Activated CD4-positive, alpha-beta T cell treated with anti-CD3 and anti-CD28 coated beads, Interleukin-2, amount 10 ng/mL, durations not matched to agents 7 days and 5 days (primary cell): ENCODE results near the gene INCA1. TPM values are rescaled to one million over a fixed set of nuclear protein-coding genes. Genes with fewer than 3 reads are reported as not detected.

Experiments
- CTCF ChIA-PET: fragments of 350-600 bp; sonication (Branson Sonifier 250); formaldehyde crosslinking; loops from one replicate; lab custom pipeline; 2021; ENCODE audit warnings: antibody characterized with exemption; lab: Charles Lee
- POLR2A ChIA-PET: fragments of 350-600 bp; sonication (Branson Sonifier 250); formaldehyde crosslinking; loops from one replicate; lab custom pipeline; 2021; ENCODE audit warnings: antibody characterized with exemption; lab: Charles Lee
- DNase-seq: peaks from one replicate; pipeline ENCODE4 v3.0.0-alpha.2; 2020
- H3K27ac Mint-ChIP-seq: one replicate; pipeline ENCODE4 v1.8.0; 2021; ENCODE audit warnings: mild to moderate bottlenecking, moderate library complexity, mixed read lengths
- H3K27me3 Mint-ChIP-seq: one replicate; pipeline ENCODE4 v1.8.0; 2021; ENCODE audit warnings: mixed read lengths
- H3K36me3 Mint-ChIP-seq: one replicate; pipeline ENCODE4 v1.8.0; 2021; ENCODE audit warnings: low read depth, mixed read lengths
- H3K4me1 Mint-ChIP-seq: one replicate; pipeline ENCODE4 v1.8.0; 2021; ENCODE audit warnings: mixed read lengths
- H3K4me3 Mint-ChIP-seq: one replicate; pipeline ENCODE4 v1.8.0; 2021; ENCODE audit warnings: mild to moderate bottlenecking, moderate library complexity, mixed read lengths
- H3K9me3 Mint-ChIP-seq: one replicate; pipeline ENCODE4 v1.8.0; 2021; ENCODE audit warnings: mixed read lengths
- total RNA-seq, 2 experiments: library from RNA; stranded (reverse); gene quantifications; one replicate each; pipeline ENCODE4 v1.2.3, GENCODE V29; 2021

The INCA1 gene
- total RNA-seq, 2 experiments from 2014 or later = 0.35 to 0.50 TPM

- peak; percentile 34 for DNase-seq
- peaks cover 38% of the 10 kb centered on the region for H3K4me1 Mint-ChIP-seq
- H3K36me3 Mint-ChIP-seq = peaks cover 72% of the 10 kb centered on the region
- H3K27ac Mint-ChIP-seq = peak overlapping the region; percentile 99
- ChIA-PET POLR2A (interaction anchor here (6.2 kb wide), 1 partner anchor 23 kb away, joined by 44 read pairs; the partner anchor contains the start of gene SPAG7), CTCF (interaction anchor here (0.9 kb wide), 1 partner anchor 24 kb away, joined by 3 read pairs; no protein-coding TSS in a partner anchor)
- H3K9me3 Mint-ChIP-seq = no peaks in the 10 kb centered on the region
- H3K27me3 Mint-ChIP-seq = no peaks in the 10 kb centered on the region
- peak overlapping the region; percentile 92 for H3K4me3 Mint-ChIP-seq
These were observed 52.7 kb downstream of the INCA1 start for GRCh38 chr17:4944554-4945175.

DNA sequence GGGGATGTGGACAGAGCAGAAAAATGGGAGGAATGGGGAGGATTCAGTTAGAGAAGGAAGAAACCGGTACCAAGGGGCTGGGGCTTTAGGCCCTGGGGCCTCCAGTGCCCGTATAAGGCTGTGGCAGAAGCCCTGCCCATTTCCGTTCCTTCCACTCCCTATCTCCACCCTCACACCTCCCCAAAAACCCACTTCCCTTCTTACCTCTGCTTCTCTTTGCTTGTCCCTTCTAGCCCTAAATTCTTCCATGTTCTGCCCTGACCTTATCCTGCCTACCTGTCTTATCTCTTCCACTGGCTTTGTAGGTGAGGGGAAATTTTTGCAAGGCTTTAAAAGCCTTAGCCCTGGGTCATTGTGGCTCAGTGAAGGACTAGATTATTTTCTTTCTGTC, 53.2 kb downstream of the INCA1 start:
- Mint-ChIP-seq H3K27me3 (no peaks in the 10 kb centered on the region), H3K36me3 (peaks cover 73% of the 10 kb centered on the region), H3K27ac (peak overlapping the region; percentile 99), H3K4me1 (peaks cover 40% of the 10 kb centered on the region), H3K9me3 (no peaks in the 10 kb centered on the region), H3K4me3 (peak overlapping the region; percentile 92)
- peak; percentile 82 for DNase-seq
- ChIA-PET POLR2A (interaction anchor here (0.7 to 6.2 kb wide), 2 partner anchors 13 to 24 kb away, joined by 3 to 44 read pairs; partner anchors contain the start of gene SPAG7), CTCF (no interaction called here)

DNA sequence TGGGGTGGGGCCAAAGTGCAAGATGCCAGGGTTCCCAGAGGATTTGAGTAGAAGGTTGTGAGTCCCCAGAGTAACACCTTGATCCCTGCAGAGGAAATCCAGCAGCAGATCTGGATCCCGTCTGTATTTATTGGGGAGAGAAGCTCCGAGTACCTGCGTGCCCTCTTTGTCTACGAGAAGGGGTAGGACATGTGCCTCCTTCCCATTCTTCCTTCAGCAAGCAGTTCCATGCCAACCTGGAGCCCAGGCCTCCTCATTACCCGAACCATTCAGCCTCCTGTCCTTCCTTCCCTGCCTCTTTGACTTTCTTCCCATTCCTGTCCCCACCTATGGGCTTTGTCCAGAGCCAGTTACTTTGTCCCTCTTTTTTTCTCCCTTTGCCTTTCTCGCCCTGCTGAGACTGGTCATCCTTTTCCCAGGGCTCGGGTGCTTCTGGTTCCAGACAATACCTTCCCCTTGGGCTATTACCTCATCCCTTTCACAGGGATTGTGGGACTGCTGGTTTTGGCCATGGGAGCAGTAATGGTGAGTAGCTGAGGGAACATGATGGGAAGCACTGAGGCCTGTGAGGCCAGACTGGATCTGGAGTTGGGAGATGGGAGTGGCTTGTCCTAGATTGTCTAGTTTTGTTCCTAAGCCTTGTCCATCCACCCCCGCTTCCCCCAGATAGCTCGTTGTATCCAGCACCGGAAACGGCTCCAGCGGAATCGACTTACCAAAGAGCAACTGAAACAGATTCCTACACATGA, 54.4 kb downstream of the INCA1 start:
- ChIA-PET CTCF (no interaction called here), POLR2A (no interaction called here)
- Mint-ChIP-seq H3K9me3 (no peaks in the 10 kb centered on the region), H3K36me3 (peaks cover 83% of the 10 kb centered on the region), H3K4me3 (peak overlapping the region; percentile 92), H3K4me1 (peaks cover 51% of the 10 kb centered on the region), H3K27me3 (no peaks in the 10 kb centered on the region), H3K27ac (peak overlapping the region; percentile 67)
- no peak for DNase-seq

GRCh38 chr17:4941319-4941610, 56.1 kb downstream of the INCA1 start:
- no peak for DNase-seq
- H3K27ac Mint-ChIP-seq = peak overlapping the region; percentile 96
- no peaks in the 10 kb centered on the region for H3K9me3 Mint-ChIP-seq
- H3K36me3 Mint-ChIP-seq = peaks cover 79% of the 10 kb centered on the region
- POLR2A ChIA-PET = interaction anchor here (0.5 to 0.7 kb wide), 2 partner anchors 22 to 41 kb away, joined by 3 to 5 read pairs; no protein-coding TSS in a partner anchor
- H3K4me3 Mint-ChIP-seq = peak overlapping the region; percentile 92
- CTCF ChIA-PET = interaction anchor here (1.5 kb wide), 1 partner anchor 30 kb away, joined by 3 read pairs; no protein-coding TSS in a partner anchor
- no peaks in the 10 kb centered on the region for H3K27me3 Mint-ChIP-seq
- peaks cover 62% of the 10 kb centered on the region for H3K4me1 Mint-ChIP-seq

DNA sequence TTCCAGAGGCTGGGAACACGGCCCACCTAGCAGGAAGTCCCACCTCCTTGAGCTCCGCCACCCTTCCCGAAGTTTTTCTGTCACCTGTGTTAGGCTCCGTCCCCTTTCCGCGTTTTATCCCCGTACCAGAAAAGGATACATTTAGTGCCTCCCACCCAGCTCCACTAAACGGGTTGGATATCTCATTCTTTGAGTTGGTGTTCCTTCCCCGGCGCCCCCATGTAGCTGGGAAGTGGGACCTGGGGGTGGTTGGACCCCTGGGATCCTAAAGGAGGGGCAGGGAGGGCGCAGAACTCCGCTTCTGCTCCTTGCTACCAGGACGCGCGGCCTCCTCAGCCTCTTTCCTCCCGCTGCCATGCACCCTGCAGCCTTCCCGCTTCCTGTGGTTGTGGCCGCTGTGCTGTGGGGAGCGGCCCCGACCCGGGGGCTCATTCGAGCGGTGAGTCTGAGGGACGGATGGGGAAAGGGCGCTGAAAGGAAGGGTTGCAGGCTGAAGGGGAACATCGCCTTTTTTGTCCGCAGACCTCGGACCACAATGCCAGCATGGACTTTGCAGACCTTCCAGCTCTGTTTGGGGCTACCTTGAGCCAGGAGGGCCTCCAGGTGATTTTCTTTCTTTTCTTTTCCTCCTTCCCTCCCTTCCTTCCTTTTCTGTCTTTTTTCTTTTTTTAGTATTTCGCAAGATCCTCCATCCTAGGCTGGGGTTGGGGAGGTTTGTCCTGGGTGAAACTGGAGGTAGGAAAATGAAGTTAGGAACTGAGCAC, 56.6 kb downstream of the INCA1 start:
- Mint-ChIP-seq H3K27ac (peak overlapping the region; percentile 96), H3K4me3 (peak overlapping the region; percentile 92), H3K9me3 (no peaks in the 10 kb centered on the region), H3K27me3 (no peaks in the 10 kb centered on the region), H3K4me1 (peaks cover 65% of the 10 kb centered on the region), H3K36me3 (peaks cover 79% of the 10 kb centered on the region)
- POLR2A ChIA-PET = interaction anchor here (0.5 to 2.0 kb wide), 5 partner anchors 8 to 41 kb away, joined by 3 to 11 read pairs (median 9); partner anchors contain the start of genes C17orf107, PFN1 and SPAG7
- CTCF ChIA-PET = interaction anchor here (0.9 to 1.7 kb wide), 6 partner anchors 27 to 139 kb away, joined by 3 to 8 read pairs (median 3); partner anchors contain the start of genes C17orf107, CHRNE and SPAG7
- peak; percentile 67 for DNase-seq

DNA sequence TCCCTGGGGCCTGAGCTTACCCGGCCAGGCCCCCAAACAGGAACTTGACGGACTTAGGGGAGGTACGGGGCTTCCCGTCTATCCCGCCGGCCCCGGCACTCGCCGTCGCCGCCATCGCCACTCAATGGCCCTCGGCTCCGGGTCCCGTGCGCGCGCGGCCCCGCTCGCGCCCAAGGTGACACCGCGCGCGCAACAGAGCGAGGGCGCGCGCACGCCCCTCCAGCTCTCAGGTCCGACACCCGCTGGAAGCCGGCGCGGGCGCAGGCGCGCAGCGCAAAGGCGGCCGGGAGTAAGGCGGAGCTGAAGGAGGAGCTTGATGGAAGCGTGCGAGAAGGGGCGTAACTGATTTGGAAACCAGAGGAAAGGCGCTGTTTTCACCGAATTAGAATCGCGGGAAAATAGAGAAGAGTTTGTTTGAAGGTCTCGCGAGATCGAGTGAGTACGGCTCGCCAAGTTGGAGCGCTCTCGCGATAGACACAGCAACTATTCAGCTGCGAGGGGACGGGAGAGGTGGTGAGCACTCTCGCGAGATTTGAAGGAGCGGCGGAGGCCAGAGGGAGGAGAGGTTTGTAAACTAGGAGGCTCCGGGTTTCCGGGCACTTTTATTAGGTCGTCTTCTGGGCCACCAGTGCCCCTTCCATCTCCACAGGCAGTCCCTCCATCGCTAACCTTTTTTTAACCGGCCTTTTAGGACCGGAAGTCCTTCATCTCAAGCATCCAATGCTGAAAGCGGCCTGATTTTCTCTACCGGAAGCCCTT, 57.3 kb downstream of the INCA1 start, which contains the start of the genes RNF167 and SLC25A11:
Gene RNF167 (plus strand): TSS at position 473 of the 759 bp plus-strand sequence. CDS start 642 bp downstream, outside the sequence.
Gene SLC25A11 (minus strand): TSS at position 251 of the 759 bp plus-strand sequence. CDS start 136 bp downstream, at position 115.
- Mint-ChIP-seq H3K36me3 (peaks cover 71% of the 10 kb centered on the region), H3K4me1 (peaks cover 58% of the 10 kb centered on the region), H3K4me3 (peak within 1 kb of the TSS; percentile 92), H3K27me3 (no peaks in the 10 kb centered on the region), H3K27ac (peak within 1 kb of the TSS; percentile 96), H3K9me3 (no peaks in the 10 kb centered on the region)
- ChIA-PET CTCF (interaction anchor here (0.9 to 1.7 kb wide), 7 partner anchors 27 to 499 kb away, joined by 3 to 8 read pairs (median 3); partner anchors contain the start of genes C17orf107, C1QBP, CAMTA2 and CHRNE), POLR2A (interaction anchor here (0.6 to 2.0 kb wide), 7 partner anchors 9 to 140 kb away, joined by 3 to 11 read pairs (median 7); partner anchors contain the start of genes C17orf107, PFN1 and SPAG7)
- peak; percentile 99 for DNase-seq

DNA sequence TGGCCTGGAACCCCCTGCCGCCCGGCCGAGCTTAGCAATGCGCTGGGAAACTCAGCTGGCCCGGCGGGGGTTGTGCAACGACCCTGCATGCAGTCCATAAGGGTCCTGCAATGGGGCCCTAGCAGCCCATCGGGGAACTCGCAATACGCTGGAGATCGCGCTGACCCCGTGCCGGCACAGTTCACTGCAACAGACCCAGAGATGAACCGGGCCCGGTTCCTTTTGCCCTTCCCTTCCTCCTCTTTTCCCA, 57.9 kb downstream of the INCA1 start:
- H3K9me3 Mint-ChIP-seq = no peaks in the 10 kb centered on the region
- peaks cover 67% of the 10 kb centered on the region for H3K36me3 Mint-ChIP-seq
- no peaks in the 10 kb centered on the region for H3K27me3 Mint-ChIP-seq
- H3K4me3 Mint-ChIP-seq = peak overlapping the region; percentile 92
- DNase-seq = no peak
- CTCF ChIA-PET = interaction anchor here (0.5 to 2.3 kb wide), 9 partner anchors 28 to 1493 kb away, joined by 3 to 8 read pairs (median 3); partner anchors contain the start of genes C1QBP, CAMTA2, CHRNE and SPAG7
- H3K27ac Mint-ChIP-seq = peak overlapping the region; percentile 94
- POLR2A ChIA-PET = interaction anchor here (0.6 to 2.0 kb wide), 7 partner anchors 9 to 140 kb away, joined by 3 to 11 read pairs (median 7); partner anchors contain the start of genes C17orf107, PFN1 and SPAG7
- H3K4me1 Mint-ChIP-seq = peaks cover 57% of the 10 kb centered on the region

- H3K9me3 Mint-ChIP-seq = no peaks in the 10 kb centered on the region
- peak overlapping the region; percentile 92 for H3K4me3 Mint-ChIP-seq
- H3K4me1 Mint-ChIP-seq = peaks cover 57% of the 10 kb centered on the region
- DNase-seq = no peak
- no peaks in the 10 kb centered on the region for H3K27me3 Mint-ChIP-seq
- H3K27ac Mint-ChIP-seq = peak overlapping the region; percentile 94
- POLR2A ChIA-PET = interaction anchor here (1.1 to 2.0 kb wide), 3 partner anchors 10 to 39 kb away, joined by 9 to 11 read pairs (median 10); partner anchors contain the start of genes C17orf107, PFN1 and SPAG7
- CTCF ChIA-PET = interaction anchor here (0.5 to 2.3 kb wide), 8 partner anchors 15 to 1494 kb away, joined by 3 to 7 read pairs (median 3); partner anchors contain the start of genes C1QBP, CHRNE and SPAG7
- H3K36me3 Mint-ChIP-seq = peaks cover 64% of the 10 kb centered on the region
These were observed 58.4 kb downstream of the INCA1 start for GRCh38 chr17:4938688-4939545.
